T47D (cell line): Measurements from ENCODE around the gene SBF2.

ENCODE experiments used
- DNase-seq, 2 experiments: peaks; one replicate each; pipeline versions ENCODE4 v3.0.0 to v3.0.0-alpha.2; 2011 to 2012; ENCODE audit warnings: low read depth in 1 of 2, low spot score in 1 of 2
- JUND ChIP-seq: IDR thresholded peaks from 2 replicates; pipeline ENCODE4 v1.6.1; 2012; ENCODE audit warnings: low read depth
- in situ Hi-C: cut with HindIII; loops from 2 replicates; pipeline ENCODE4 v1.10.0; 2016; ENCODE audit warnings: low sequenced_read_pairs, low pct_unique_long_range_greater_than_20kb

The SBF2 gene

GRCh38 chr11:9765320-9766101 is 528.5 kb downstream of the SBF2 start:
- no peak for DNase-seq
- in situ Hi-C loops, result no loop called here
- no peak for TF ChIP-seq JUND

- in situ Hi-C loops, result no loop called here
- DNase-seq, result no peak
- TF ChIP-seq JUND, result no peak
Measured at GRCh38 chr11:9763301-9763700, 530.7 kb downstream of the SBF2 start.

GRCh38 chr11:9762531-9762930 is 531.5 kb downstream of the SBF2 start:
- TF ChIP-seq JUND, result no peak
- no peak for DNase-seq
- in situ Hi-C loops, result no loop called here

GRCh38 chr11:9761441-9761945 is 532.5 kb downstream of the SBF2 start:
- DNase-seq, result peak in 1 of 2 experiments; percentile 58
- in situ Hi-C loops, result no loop called here
- no peak for TF ChIP-seq JUND

- no peak for TF ChIP-seq JUND
- in situ Hi-C loops, result no loop called here
- DNase-seq, result no peak
Measured at GRCh38 chr11:9760193-9760575, 533.8 kb downstream of the SBF2 start.

- TF ChIP-seq JUND, result no peak
- in situ Hi-C loops, result no loop called here
- peak in 1 of 2 experiments; percentile 56 for DNase-seq
Measured at GRCh38 chr11:9759519-9760192, 534.4 kb downstream of the SBF2 start.

- peak; percentile 56 to 71 for DNase-seq
- in situ Hi-C loops, result no loop called here
- TF ChIP-seq JUND, result no peak
Measured at GRCh38 chr11:9758637-9759518, 535.1 kb downstream of the SBF2 start.

GRCh38 chr11:9757809-9758636 is 536.0 kb downstream of the SBF2 start:
- no peak for TF ChIP-seq JUND
- DNase-seq, result peak; percentile 77 to 78
- in situ Hi-C loops, result no loop called here

GRCh38 chr11:9756878-9757277 is 537.1 kb downstream of the SBF2 start:
- no peak for TF ChIP-seq JUND
- DNase-seq, result no peak
- in situ Hi-C loops, result no loop called here

GRCh38 chr11:9756461-9756860 is 537.6 kb downstream of the SBF2 start:
- in situ Hi-C loops, result no loop called here
- no peak for DNase-seq
- no peak for TF ChIP-seq JUND

GRCh38 chr11:9755561-9756185 is 538.3 kb downstream of the SBF2 start:
- no peak for TF ChIP-seq JUND
- in situ Hi-C loops, result no loop called here
- DNase-seq, result no peak
